ENCODE results near the gene HCAR2. TPM values are rescaled to one million over a fixed set of nuclear protein-coding genes. Genes with fewer than 3 reads are reported as not detected.
"Not testable (repeated sequence)": the region's sequence is repeated elsewhere in the genome, so short reads cannot be mapped to it uniquely, and the experiment has no call there.

The HCAR2 gene
- total and polyA plus RNA-seq, 11 donors, result 0.11 to 4.3 (median 0.69) TPM; not detected in 6

DNA sequence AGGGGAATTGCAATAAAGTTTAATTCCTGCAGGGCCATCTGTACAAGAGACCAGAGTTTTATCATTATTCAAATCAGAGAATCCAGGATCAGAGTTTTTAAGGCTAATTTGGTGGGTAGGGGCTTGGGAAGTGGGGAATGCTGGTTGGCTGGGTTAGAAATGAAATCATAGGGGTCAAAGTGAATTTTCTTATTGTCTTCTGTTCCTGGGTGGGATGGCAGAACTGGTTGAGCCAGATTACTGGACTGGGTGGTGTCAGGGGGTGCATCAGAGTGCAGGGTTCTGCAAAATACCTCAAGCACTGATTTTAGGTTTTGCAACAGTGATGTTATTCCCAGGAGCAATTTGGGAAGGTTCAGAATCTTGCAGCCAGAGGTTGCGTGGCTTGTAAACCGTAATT, 6.2 kb downstream of the HCAR2 start:
- WGBS, 4 donors, result 85 to 93% (median 88%) methylated on average over 2 of the region's 2 CpGs

DNA sequence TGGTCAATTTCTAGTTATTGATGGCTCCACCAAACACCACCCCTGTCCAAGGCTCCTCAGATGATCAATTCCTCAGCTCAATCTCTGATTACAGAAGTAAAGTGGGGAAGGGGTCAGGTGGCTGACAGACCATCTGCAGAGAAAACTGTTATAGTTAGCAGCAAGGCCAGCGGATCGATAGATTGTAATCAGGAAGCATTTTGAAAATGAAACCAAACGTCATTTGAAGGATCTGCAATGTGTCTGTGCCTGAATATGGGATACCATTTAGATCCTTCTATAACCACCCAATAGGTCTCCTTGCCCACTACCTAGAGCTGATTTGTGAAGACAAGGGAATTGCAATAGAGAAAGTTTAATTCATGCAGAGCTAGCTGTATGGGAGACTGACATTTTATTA, 11.6 kb downstream of the HCAR2 start:
- WGBS, 4 donors, result 78 to 94% (median 84%) methylated on average over 3 of the region's 3 CpGs
- intact Hi-C loops (cut with DNase I), result no loop called here

More for the DNA sequence above, 6.2 kb downstream of the HCAR2 start:
- ATAC-seq; DNase-seq; H3K27me3 ChIP-seq; intact Hi-C loops (cut with DNase I); H3K4me1 ChIP-seq; H3K9me3 ChIP-seq; H3K4me3 ChIP-seq; H3K36me3 ChIP-seq; H3K27ac ChIP-seq: not testable (repeated sequence)

DNA sequence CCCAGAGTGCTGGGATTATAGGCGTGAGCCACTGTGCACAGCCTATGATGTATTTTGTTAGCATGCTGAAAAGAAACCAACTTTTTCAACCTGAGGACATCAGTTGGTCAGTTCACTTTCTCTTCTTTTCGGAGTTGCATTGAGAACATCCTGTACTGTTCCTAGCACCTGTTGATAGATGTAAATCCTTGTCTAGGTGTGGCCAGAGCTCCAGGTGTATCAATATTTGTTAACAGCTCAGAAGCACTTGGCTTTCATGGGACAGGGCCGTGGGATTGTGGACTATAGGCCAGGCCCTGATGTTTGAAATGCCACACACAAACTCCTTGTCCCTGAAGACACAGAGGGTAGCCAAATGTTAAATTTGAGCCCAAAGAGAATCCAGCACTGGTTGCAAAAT, 14.9 kb downstream of the HCAR2 start:
- Histone ChIP-seq H3K4me3 (no peak overlapping the region), H3K27ac (no peak overlapping the region), H3K36me3 (no peaks in the 10 kb centered on the region), H3K4me1 (no peaks in the 10 kb centered on the region), H3K9me3 (no peaks in the 10 kb centered on the region), H3K27me3 (no peaks in the 10 kb centered on the region)
- TF ChIP-seq, protein P1, sequence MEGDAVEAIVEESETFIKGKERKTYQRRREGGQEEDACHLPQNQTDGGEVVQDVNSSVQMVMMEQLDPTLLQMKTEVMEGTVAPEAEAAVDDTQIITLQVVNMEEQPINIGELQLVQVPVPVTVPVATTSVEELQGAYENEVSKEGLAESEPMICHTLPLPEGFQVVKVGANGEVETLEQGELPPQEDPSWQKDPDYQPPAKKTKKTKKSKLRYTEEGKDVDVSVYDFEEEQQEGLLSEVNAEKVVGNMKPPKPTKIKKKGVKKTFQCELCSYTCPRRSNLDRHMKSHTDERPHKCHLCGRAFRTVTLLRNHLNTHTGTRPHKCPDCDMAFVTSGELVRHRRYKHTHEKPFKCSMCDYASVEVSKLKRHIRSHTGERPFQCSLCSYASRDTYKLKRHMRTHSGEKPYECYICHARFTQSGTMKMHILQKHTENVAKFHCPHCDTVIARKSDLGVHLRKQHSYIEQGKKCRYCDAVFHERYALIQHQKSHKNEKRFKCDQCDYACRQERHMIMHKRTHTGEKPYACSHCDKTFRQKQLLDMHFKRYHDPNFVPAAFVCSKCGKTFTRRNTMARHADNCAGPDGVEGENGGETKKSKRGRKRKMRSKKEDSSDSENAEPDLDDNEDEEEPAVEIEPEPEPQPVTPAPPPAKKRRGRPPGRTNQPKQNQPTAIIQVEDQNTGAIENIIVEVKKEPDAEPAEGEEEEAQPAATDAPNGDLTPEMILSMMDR (IDR thresholded peaks at IDR 0.05), result no peak
- TF ChIP-seq POLR2A (IDR thresholded peaks at IDR 0.05), result no peak
- 92 to 100% (median 94%) methylated on average over 3 of the region's 3 CpGs for WGBS, 4 donors
- intact Hi-C loops (cut with DNase I), result no loop called here
- ATAC-seq, result no peak
- DNase-seq, result no peak

More for the DNA sequence above, 11.6 kb downstream of the HCAR2 start:
- TF ChIP-seq, protein P1 (IDR thresholded peaks at IDR 0.05), result no peak
- no peaks in the 10 kb centered on the region for H3K27me3 ChIP-seq
- no peaks in the 10 kb centered on the region for H3K9me3 ChIP-seq
- no peaks in the 10 kb centered on the region for H3K4me1 ChIP-seq
- no peak overlapping the region for H3K27ac ChIP-seq
- DNase-seq, result no peak
- no peak for ATAC-seq
- H3K36me3 ChIP-seq, result no peaks in the 10 kb centered on the region
- no peak overlapping the region for H3K4me3 ChIP-seq

DNA sequence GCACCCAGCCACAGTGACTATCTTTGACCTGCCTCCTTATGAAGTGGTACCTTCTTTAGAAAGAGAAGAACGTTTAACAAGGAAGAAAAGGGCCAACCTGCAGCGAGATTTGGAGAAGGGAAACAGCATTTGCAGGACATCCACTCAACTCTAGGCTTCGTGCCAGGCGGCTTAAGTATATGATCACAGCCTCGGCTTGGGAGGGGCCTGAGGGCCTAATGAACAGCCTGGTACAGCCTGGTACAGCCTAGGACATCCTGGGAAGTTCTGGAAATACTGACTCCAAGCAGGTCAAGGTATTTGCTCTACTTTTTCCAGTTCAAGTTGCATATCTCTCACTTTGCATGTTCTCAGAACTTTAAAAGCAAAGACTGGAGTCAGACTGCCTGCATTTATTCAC, 16.1 kb downstream of the HCAR2 start:
- 29 to 38% (median 35%) methylated on average over 5 of the region's 5 CpGs for WGBS, 4 donors
- no peak overlapping the region for H3K27ac ChIP-seq
- H3K9me3 ChIP-seq, result no peaks in the 10 kb centered on the region
- ATAC-seq (no peak), DNase-seq (no peak)
- H3K36me3 ChIP-seq, result no peaks in the 10 kb centered on the region
- H3K4me3 ChIP-seq, result no peak overlapping the region
- H3K27me3 ChIP-seq, result no peaks in the 10 kb centered on the region
- no peaks in the 10 kb centered on the region for H3K4me1 ChIP-seq
- TF ChIP-seq, protein P1 (IDR thresholded peaks at IDR 0.05), result no peak
- TF ChIP-seq POLR2A (IDR thresholded peaks at IDR 0.05), result no peak
- intact Hi-C loops (cut with DNase I), result no loop called here

DNA sequence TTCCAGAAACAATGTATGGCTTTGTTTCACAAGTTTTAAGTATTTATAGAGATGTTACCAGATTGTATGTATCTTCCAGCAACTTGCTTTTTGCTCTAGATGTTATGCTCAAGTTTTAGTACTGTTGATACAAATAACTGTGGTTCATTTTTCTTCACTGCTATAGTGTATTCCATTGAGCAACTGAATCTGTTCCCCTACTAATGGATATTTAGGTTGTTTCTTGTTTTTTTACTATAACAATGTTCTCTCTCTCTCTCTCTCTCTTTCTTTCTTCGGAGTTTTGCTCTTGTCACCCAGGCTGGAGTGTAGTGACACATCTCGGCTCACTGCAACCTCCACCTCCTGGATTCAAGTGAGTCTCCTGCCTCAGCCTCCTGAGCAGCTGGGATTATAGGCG, 16.6 kb downstream of the HCAR2 start:
- H3K36me3 ChIP-seq, result no peaks in the 10 kb centered on the region
- TF ChIP-seq POLR2A (IDR thresholded peaks at IDR 0.05), result no peak
- TF ChIP-seq, protein P1 (IDR thresholded peaks at IDR 0.05), result no peak
- H3K9me3 ChIP-seq, result no peaks in the 10 kb centered on the region
- no peaks in the 10 kb centered on the region for H3K27me3 ChIP-seq
- H3K4me3 ChIP-seq, result no peak overlapping the region
- intact Hi-C loops (cut with DNase I), result no loop called here
- H3K4me1 ChIP-seq, result no peaks in the 10 kb centered on the region
- no peak overlapping the region for H3K27ac ChIP-seq
- 75 to 88% (median 86%) methylated on average over 3 of the region's 3 CpGs for WGBS, 4 donors
- ATAC-seq (no peak), DNase-seq (no peak)
